Astrocyte (in vitro differentiated cells and primary cell): ENCODE data around the gene ODF2L.

Experiments
- EZH2 ChIP-seq: IDR thresholded peaks from 2 replicates; pipeline ENCODE4 v1.6.1; 2012; ENCODE audit warnings: mild to moderate bottlenecking, low read length, inconsistent platforms; ENCODE audit not compliant: insufficient read depth
- TF ChIP-seq, protein P1 (sequence below): IDR thresholded peaks from 2 replicates; pipeline ENCODE4 v1.5.1; 2011; ENCODE audit warnings: low read depth, mild to moderate bottlenecking, inconsistent platforms, low read length, moderate library complexity; ENCODE audit not compliant: insufficient read depth

DNA sequence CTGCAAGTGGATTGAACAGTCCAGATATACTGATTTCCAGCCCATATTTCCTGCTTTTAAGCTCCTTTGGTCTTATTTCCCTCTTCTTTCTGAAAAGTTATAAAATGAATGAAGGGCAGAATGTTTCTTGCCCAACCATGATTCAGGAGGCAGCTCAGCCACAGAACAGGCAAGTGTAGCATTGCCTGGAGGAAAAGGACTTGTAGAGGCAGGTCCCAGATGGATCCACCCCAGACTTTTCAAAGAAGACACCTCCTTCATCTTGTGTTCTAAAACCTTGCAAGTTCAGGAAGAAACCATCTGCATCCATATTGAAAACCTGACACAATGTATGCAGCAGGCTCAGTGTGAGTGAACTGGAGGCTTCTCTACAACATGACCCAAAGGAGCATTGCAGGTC is 27.8 kb upstream of the ODF2L start, which contains the start of gene CLCA2:
- TF ChIP-seq, protein P1, sequence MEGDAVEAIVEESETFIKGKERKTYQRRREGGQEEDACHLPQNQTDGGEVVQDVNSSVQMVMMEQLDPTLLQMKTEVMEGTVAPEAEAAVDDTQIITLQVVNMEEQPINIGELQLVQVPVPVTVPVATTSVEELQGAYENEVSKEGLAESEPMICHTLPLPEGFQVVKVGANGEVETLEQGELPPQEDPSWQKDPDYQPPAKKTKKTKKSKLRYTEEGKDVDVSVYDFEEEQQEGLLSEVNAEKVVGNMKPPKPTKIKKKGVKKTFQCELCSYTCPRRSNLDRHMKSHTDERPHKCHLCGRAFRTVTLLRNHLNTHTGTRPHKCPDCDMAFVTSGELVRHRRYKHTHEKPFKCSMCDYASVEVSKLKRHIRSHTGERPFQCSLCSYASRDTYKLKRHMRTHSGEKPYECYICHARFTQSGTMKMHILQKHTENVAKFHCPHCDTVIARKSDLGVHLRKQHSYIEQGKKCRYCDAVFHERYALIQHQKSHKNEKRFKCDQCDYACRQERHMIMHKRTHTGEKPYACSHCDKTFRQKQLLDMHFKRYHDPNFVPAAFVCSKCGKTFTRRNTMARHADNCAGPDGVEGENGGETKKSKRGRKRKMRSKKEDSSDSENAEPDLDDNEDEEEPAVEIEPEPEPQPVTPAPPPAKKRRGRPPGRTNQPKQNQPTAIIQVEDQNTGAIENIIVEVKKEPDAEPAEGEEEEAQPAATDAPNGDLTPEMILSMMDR = no peak
- no peak for TF ChIP-seq EZH2
